Measurements from ENCODE around the gene PCDHGA5. TPM values are rescaled to one million over a fixed set of nuclear protein-coding genes. Genes with fewer than 3 reads are reported as not detected.
"Not testable (repeated sequence)": the region's sequence is repeated elsewhere in the genome, so short reads cannot be mapped to it uniquely, and the experiment has no call there.

PCDHGA5 gene
- total RNA-seq, 4 donors from 2014 or later, result 8.2 to 13.2 (median 12.1) TPM

DNA sequence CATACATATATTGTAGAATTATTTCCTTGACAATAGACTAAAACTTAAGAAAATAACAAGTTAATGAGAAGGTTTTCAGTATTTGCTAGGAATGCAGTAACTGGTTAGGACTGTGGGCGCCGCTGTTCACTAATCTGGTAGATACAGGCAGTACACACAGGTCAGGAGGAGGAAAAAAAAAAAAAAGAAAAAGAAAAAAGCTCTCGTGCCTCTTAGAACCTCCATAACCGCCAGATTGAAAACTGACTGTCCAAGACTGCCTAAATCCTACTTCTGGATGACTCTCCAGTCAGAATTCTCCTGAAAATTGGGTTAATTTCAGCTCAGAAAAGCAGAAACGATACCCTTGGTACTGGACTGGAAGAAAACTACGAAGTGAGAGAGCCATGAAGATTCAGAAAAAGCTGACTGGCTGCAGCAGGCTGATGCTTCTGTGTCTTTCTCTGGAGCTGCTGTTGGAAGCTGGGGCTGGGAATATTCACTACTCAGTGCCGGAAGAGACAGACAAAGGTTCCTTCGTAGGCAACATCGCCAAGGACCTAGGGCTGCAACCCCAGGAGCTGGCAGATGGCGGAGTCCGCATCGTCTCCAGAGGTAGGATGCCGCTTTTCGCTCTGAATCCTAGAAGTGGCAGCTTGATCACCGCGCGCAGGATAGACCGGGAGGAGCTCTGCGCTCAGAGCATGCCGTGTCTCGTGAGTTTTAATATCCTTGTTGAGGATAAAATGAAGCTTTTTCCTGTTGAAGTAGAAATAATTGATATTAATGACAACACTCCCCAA is 33.5 kb upstream of the PCDHGA5 start, which contains the start of gene PCDHGA1:
Gene PCDHGA1 (plus strand): TSS at position 216 of the 782 bp plus-strand sequence.
- DNase-seq (ENCODE audit: low spot score in 2 of 2), result no peak
- Histone ChIP-seq H3K36me3 (peaks cover 0 to 23% (median 0%) of the 10 kb centered on the region in 3 donors), H3K27me3 (no peaks in the 10 kb centered on the region), H3K9me3 (peaks cover 0 to 96% (median 25%) of the 10 kb centered on the region in 4 donors), H3K4me1 (no peaks in the 10 kb centered on the region), H3K27ac (no peak within 1 kb of the TSS), H3K4me3 (no peak within 1 kb of the TSS)
- TF ChIP-seq, protein P1, sequence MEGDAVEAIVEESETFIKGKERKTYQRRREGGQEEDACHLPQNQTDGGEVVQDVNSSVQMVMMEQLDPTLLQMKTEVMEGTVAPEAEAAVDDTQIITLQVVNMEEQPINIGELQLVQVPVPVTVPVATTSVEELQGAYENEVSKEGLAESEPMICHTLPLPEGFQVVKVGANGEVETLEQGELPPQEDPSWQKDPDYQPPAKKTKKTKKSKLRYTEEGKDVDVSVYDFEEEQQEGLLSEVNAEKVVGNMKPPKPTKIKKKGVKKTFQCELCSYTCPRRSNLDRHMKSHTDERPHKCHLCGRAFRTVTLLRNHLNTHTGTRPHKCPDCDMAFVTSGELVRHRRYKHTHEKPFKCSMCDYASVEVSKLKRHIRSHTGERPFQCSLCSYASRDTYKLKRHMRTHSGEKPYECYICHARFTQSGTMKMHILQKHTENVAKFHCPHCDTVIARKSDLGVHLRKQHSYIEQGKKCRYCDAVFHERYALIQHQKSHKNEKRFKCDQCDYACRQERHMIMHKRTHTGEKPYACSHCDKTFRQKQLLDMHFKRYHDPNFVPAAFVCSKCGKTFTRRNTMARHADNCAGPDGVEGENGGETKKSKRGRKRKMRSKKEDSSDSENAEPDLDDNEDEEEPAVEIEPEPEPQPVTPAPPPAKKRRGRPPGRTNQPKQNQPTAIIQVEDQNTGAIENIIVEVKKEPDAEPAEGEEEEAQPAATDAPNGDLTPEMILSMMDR (IDR thresholded peaks at IDR 0.05), result no peak
- TF ChIP-seq EP300 (IDR thresholded peaks at IDR 0.05) (no peak), POLR2A (IDR thresholded peaks at IDR 0.05) (no peak)
- 23 to 27% methylated on average over 21 of the region's 21 CpGs for WGBS, 2 donors

DNA sequence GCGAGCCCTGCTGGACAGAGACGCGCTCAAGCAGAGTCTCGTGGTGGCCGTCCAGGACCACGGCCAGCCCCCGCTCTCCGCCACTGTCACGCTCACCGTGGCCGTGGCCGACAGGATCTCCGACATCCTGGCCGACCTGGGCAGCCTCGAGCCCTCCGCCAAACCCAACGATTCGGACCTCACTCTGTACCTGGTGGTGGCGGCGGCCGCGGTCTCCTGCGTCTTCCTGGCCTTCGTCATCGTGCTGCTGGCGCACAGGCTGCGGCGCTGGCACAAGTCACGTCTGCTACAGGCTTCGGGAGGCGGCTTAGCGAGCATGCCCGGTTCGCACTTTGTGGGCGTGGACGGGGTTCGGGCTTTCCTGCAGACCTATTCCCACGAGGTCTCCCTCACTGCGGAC is 31.4 kb upstream of the PCDHGA5 start:
- H3K4me3 ChIP-seq; H3K4me1 ChIP-seq; H3K27ac ChIP-seq; DNase-seq (ENCODE audit: low spot score in 2 of 2); H3K27me3 ChIP-seq: not testable (repeated sequence)
- Histone ChIP-seq H3K9me3 (peaks cover 0 to 98% (median 26%) of the 10 kb centered on the region in 4 donors), H3K36me3 (peaks cover 0 to 17% (median 0%) of the 10 kb centered on the region in 3 donors)
- WGBS, 2 donors, result 39 to 40% methylated on average over 24 to 32 of the region's 39 CpGs

DNA sequence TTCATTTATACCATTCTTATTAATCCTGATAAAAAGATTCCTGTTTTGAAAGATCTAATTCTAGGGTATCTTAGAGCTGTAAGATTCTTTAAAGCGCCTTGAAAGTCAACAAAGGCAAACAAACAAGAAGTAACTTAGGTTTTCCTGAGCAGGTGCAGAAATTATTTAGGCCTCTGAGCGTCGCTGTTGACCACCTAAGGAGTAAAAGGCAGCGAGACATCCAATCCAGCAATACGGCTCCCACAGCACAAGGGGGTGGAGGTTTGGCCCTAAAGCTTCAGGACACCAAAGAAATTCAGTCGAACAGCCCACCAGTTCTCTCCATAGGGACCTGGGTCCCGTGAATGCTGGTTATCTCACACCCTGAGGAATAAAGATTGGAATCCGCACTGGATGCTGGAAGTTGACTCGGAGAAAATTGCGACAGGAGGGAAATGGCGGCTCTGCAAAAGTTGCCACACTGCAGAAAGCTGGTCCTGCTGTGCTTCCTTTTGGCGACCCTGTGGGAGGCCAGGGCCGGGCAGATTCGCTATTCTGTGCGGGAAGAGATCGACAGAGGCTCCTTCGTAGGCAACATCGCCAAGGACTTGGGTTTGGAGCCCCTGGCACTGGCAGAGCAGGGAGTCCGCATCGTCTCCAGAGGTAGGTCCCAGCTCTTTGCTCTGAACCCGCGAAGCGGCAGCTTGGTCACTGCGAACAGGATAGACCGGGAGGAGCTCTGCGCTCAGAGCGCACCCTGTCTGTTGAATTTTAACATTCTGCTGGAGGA is 25.2 kb upstream of the PCDHGA5 start, which contains the start of gene PCDHGA2:
Gene PCDHGA2 (plus strand): TSS at position 223 of the 769 bp plus-strand sequence.
- Histone ChIP-seq H3K27ac (peak within 1 kb of the TSS in 1 of 4 donors; percentile 58), H3K9me3 (peaks cover 4 to 100% (median 37%) of the 10 kb centered on the region in 4 donors), H3K27me3 (no peaks in the 10 kb centered on the region), H3K4me3 (peak within 1 kb of the TSS in 3 of 4 donors; percentile 14 to 45 (median 21)), H3K4me1 (no peaks in the 10 kb centered on the region), H3K36me3 (peaks cover 0 to 3% (median 0%) of the 10 kb centered on the region in 3 donors)
- DNase-seq (ENCODE audit: low spot score in 2 of 2), result peak in 1 of 2 donors; percentile 44
- TF ChIP-seq EP300 (IDR thresholded peaks at IDR 0.05), result no peak
- TF ChIP-seq, protein P1 (IDR thresholded peaks at IDR 0.05), result peak in 4 of 5 experiments; percentile 22 to 53 (median 37)
- WGBS, 2 donors, result 16% methylated on average over 27 of the region's 27 CpGs

DNA sequence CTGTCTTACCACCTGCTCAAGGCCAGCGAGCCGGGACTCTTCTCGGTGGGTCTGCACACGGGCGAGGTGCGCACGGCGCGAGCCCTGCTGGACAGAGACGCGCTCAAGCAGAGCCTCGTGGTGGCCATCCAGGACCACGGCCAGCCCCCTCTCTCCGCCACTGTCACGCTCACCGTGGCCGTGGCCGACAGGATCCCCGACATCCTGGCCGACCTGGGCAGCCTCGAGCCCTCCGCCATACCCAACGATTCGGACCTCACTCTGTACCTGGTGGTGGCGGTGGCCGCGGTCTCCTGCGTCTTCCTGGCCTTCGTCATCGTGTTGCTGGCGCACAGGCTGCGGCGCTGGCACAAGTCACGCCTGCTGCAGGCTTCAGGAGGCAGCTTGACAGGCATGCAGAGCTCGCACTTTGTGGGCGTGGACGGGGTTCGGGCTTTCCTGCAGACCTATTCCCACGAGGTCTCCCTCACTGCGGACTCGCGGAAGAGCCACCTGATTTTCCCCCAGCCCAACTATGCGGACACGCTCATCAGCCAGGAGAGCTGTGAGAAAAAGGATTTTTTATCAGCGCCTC is 23.1 kb upstream of the PCDHGA5 start:
- not testable (repeated sequence) for H3K27ac ChIP-seq; DNase-seq (ENCODE audit: low spot score in 2 of 2); H3K36me3 ChIP-seq; H3K27me3 ChIP-seq; H3K4me3 ChIP-seq; H3K4me1 ChIP-seq
- peaks cover 7 to 100% (median 40%) of the 10 kb centered on the region in 4 donors for H3K9me3 ChIP-seq
- WGBS, 2 donors, result 74% methylated on average over 25 to 29 of the region's 45 CpGs

DNA sequence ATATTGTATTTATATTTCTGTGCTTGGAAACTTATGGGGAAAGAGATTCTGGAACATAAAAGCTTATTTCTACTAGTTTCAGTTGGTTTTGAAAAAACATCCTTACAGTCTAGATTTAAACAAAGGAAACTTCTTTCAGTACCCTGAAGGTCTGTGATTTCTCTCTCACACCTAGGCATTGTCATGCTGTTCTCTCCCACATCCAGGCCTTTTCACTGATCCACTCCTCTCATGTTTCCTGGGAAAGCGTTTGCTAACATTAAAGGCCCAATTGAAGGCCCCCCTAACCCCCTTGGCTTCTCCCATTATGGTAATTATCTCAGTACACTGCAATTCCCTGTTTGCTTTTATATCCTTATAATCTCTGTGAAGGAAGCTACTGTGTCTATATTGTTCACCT is 21.2 kb upstream of the PCDHGA5 start:
- Histone ChIP-seq H3K9me3 (peaks cover 7 to 100% (median 48%) of the 10 kb centered on the region in 4 donors), H3K4me1 (no peaks in the 10 kb centered on the region), H3K36me3 (peaks cover 0 to 8% (median 0%) of the 10 kb centered on the region in 3 donors), H3K27ac (no peak overlapping the region), H3K4me3 (no peak overlapping the region), H3K27me3 (no peaks in the 10 kb centered on the region)
- TF ChIP-seq EP300 (IDR thresholded peaks at IDR 0.05), result no peak
- no peak for TF ChIP-seq POLR2A (IDR thresholded peaks at IDR 0.05)
- TF ChIP-seq, protein P1 (IDR thresholded peaks at IDR 0.05), result no peak
- DNase-seq (ENCODE audit: low spot score in 2 of 2), result no peak
- 24 to 37% methylated on average over 1 of the region's 1 CpG for WGBS, 2 donors
